Activated CD8-positive, alpha-beta memory T cell treated with anti-CD3 and anti-CD28 coated beads for 4 hours (primary cell): ENCODE data around the gene SLC35B3.
"Not testable (repeated sequence)": the region's sequence is repeated elsewhere in the genome, so short reads cannot be mapped to it uniquely, and the experiment has no call there.

Experiments
- DNase-seq, 2 donors: peaks; one replicate each; pipeline ENCODE4 v3.0.0-alpha.2; 2020; ENCODE audit warnings: low read depth in 2 of 2

The SLC35B3 gene

DNA sequence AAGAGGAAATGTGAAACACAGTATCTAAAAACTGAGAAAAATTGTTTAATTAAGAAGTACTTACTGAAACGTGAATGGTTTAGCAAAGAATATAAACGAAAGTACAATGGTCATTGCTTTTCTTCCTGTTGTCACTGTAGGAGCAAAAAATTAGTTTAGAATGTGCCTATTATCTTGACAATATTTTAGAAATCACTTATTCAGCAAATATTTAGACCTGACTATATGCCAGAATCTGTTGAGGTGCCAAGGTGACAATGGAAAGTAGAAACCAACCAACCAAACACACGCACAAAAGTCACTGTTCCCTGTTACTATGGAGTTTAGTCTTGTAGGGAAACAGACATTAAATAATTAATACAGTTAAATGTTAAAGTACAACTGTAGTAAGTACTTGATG is 20.5 kb downstream of the SLC35B3 start:
- no peak for DNase-seq

GRCh38 chr6:8405946-8406345 is 29.4 kb downstream of the SLC35B3 start:
- not testable (repeated sequence) for DNase-seq

- DNase-seq: no peak
Measured at GRCh38 chr6:8402546-8402945, 32.8 kb downstream of the SLC35B3 start.

DNA sequence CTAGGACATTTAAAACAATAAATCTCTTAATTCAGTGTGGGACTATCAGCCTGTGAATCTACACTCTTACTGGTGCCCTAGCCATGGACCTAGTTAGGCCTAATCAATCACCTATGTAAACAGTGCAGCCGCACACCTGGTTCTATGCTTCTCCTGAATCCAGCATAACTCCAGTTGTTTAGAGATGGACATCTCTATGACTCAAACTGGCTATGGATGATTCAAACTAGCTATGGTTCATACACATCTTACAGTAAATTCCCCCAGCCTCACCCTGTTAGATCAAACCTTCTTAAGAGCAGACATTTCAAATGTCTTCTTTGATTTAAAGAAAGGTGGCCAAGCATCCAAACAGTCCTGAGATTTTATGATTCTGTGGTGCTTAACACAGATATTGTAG is 34.7 kb downstream of the SLC35B3 start:
- no peak for DNase-seq

DNA sequence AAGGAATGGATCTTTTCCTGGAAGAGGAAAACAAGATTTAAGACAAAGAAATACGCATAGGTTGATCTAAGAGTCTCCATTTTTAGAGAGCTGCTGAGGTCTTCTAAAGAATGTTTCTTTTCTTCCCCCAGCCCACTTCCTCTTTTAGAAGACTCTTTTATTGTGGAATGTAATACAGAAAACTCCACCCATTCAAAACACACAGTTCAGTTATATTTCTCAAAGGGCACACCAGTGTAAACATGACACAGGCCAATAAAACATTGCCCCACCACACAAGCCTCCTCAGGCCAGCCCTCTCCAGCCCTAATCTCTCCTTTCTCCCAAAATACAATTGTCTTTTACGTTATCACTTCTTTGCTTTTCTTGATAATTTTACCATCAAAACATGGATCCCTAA is 42.8 kb downstream of the SLC35B3 start:
- DNase-seq: no peak

GRCh38 chr6:8391934-8392333 is 43.4 kb downstream of the SLC35B3 start:
- DNase-seq: no peak

DNA sequence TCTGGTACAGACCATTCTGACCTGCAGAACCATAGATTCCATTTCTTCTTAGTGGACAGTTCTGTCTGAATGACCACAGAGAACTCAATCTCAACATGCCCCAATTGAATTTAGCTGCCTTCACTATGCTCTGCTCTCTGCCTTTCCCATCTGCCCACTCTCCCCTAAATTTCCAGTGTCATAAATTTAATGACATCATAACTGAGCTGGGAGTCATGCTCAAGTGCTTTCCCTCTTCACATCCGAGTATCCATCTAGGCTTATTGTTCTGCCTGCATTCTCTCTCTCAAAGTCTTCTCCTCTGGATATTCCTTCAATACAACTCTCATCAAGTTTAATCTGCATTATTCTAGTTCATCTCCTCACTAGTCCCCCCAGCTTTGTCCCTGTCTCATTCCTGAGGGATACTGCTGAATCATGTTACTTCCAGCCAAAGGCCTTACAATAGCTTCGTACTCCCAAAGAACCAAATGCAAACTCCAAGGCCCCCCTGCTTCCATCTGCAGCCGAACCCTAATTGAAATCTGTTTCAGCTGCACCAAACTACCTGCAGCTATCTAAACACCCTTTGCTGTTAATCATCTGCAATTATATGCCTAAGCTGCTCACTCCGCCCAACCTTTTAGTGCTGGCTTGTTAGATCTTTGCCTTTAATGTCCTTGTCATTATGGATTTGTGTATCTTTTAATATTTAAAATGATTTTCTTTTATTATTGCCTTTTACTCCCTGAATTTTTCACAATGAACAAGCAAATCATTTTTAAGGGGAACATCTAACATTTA is 46.1 kb downstream of the SLC35B3 start:
- DNase-seq: no peak

DNA sequence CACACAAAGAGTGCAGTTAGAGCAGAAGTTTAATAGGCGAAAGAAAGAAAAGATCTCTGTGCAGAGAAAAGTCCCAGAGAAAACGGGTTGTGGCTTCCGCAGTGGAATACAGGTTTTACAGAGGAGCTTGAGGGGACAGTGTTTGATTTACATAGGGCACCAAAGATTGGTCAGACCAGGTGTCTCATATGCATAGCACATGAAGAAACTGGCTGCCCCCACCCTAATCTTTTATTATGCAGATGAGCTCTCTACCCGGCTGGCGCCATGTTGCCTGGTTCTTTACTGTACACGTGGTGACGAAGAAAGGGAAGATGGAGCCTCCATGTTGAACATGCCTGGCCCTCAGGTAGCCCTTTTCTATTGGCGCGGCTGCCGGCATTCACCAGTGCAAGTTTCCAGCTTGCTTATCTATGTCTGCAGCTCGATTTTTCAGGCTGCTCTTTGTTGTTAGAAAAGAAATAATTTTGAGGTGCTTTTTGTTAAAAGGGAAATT is 47.4 kb downstream of the SLC35B3 start:
- no peak for DNase-seq

DNA sequence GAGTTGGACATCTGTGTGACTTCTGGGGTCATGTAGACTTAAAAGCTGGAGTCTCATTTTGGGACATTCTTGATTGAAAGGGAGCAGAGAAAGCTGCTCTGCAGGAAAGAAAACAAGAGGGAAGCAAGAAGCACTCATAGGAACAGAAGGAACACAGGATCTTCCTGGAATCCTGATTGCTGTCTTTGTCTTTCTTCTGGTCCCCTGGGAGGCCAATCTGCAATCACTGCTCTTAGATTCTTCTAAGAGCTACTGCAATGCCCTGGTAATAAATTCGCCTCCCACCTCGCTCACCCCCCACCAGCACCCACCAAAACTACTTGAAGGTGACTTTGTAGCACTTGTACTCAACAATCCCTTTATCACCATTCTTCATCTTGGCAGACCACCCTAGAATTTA is 51.8 kb downstream of the SLC35B3 start:
- no peak for DNase-seq

GRCh38 chr6:8382434-8382833 is 52.9 kb downstream of the SLC35B3 start:
- DNase-seq: no peak

- no peak for DNase-seq
Measured at GRCh38 chr6:8375916-8376315, 59.4 kb downstream of the SLC35B3 start.
